ENCODE data around the gene PSD4.

PSD4 gene

DNA sequence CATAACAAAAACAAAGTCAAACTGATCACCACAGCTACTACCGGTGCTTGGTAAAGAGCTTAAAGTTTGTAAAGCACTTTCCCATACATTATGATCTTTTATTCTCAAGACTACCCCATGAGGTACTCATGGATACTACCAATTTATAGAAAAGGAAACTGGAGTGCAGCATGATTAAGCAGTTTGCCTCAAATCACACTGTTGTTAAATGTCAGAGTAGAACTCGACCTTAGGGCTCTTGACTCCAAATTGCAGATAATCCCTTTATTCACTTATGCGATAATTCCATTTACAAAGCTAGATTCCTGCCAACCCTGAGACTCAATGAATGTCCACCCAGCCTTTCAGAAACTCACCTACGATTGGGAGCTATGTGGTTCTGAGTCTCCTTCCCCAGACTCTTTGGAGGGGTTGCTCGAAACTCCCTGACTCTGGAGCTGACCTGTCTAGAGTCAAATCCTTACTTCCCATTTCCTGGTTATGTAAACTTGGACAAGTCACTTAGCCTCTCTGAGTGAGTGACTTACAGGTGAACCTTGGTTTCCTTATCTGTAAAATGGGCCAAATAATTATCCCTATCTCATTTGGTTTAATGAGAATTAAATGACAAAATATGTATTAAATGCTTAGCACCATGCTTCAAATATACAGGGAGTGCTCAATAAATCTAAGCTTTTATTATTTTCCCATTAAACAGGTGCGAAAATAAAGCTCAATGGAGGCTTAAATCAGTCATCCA, 47.4 kb downstream of the PSD4 start:
- TF ChIP-seq TAF1 (IDR thresholded peaks at IDR 0.05; ENCODE audit: borderline replicate concordance, insufficient read depth, low read length) (no peak), SIN3A (IDR thresholded peaks at IDR 0.05; ENCODE audit: borderline replicate concordance, insufficient read depth, low read length) (no peak), FOXP2 (optimal IDR thresholded peaks at IDR 0.05; ENCODE audit: borderline replicate concordance, extremely low read depth, extremely low read length, insufficient read depth) (no peak), POLR2AphosphoS5 (IDR thresholded peaks at IDR 0.05; ENCODE audit: low read depth, low read length) (no peak)
- TF ChIP-seq, protein P1, sequence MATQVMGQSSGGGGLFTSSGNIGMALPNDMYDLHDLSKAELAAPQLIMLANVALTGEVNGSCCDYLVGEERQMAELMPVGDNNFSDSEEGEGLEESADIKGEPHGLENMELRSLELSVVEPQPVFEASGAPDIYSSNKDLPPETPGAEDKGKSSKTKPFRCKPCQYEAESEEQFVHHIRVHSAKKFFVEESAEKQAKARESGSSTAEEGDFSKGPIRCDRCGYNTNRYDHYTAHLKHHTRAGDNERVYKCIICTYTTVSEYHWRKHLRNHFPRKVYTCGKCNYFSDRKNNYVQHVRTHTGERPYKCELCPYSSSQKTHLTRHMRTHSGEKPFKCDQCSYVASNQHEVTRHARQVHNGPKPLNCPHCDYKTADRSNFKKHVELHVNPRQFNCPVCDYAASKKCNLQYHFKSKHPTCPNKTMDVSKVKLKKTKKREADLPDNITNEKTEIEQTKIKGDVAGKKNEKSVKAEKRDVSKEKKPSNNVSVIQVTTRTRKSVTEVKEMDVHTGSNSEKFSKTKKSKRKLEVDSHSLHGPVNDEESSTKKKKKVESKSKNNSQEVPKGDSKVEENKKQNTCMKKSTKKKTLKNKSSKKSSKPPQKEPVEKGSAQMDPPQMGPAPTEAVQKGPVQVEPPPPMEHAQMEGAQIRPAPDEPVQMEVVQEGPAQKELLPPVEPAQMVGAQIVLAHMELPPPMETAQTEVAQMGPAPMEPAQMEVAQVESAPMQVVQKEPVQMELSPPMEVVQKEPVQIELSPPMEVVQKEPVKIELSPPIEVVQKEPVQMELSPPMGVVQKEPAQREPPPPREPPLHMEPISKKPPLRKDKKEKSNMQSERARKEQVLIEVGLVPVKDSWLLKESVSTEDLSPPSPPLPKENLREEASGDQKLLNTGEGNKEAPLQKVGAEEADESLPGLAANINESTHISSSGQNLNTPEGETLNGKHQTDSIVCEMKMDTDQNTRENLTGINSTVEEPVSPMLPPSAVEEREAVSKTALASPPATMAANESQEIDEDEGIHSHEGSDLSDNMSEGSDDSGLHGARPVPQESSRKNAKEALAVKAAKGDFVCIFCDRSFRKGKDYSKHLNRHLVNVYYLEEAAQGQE (IDR thresholded peaks at IDR 0.05; ENCODE audit: insufficient read depth in 1 of 2, low read depth in 2 of 2, low read length in 2 of 2) = no peak

- TF ChIP-seq TAF1 (IDR thresholded peaks at IDR 0.05; ENCODE audit: borderline replicate concordance, insufficient read depth, low read length) = no peak
- TF ChIP-seq FOXP2 (optimal IDR thresholded peaks at IDR 0.05; ENCODE audit: borderline replicate concordance, extremely low read depth, extremely low read length, insufficient read depth) = no peak
- TF ChIP-seq, protein P1 (IDR thresholded peaks at IDR 0.05; ENCODE audit: insufficient read depth in 1 of 2, low read depth in 2 of 2, low read length in 2 of 2) = no peak
- no peak for TF ChIP-seq SIN3A (IDR thresholded peaks at IDR 0.05; ENCODE audit: borderline replicate concordance, insufficient read depth, low read length)
- TF ChIP-seq POLR2AphosphoS5 (IDR thresholded peaks at IDR 0.05; ENCODE audit: low read depth, low read length) = no peak
Measured at GRCh38 chr2:113221846-113222245, 48.1 kb downstream of the PSD4 start.

DNA sequence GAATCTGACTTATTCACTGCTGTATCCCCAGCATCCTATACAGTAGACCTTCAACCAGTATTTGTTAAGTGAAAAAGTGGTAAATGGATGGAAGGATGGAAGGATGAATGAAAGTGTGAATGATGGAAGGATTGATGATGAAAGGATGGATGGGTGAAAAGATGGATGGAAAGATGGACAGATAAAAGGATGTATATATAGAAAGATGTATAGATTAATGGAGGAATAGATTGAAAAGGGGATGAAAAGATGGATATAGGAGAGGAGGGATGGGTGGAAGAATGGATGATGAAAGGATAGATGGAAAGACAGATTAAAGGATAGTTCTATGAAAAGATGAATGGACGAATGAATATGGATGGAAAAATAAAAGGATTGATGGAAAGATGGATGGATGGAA, 50.0 kb downstream of the PSD4 start:
- TF ChIP-seq FOXP2 (optimal IDR thresholded peaks at IDR 0.05; ENCODE audit: borderline replicate concordance, extremely low read depth, extremely low read length, insufficient read depth) (no peak), SIN3A (IDR thresholded peaks at IDR 0.05; ENCODE audit: borderline replicate concordance, insufficient read depth, low read length) (no peak), POLR2AphosphoS5 (IDR thresholded peaks at IDR 0.05; ENCODE audit: low read depth, low read length) (no peak), TAF1 (IDR thresholded peaks at IDR 0.05; ENCODE audit: borderline replicate concordance, insufficient read depth, low read length) (no peak)
- TF ChIP-seq, protein P1 (IDR thresholded peaks at IDR 0.05; ENCODE audit: insufficient read depth in 1 of 2, low read depth in 2 of 2, low read length in 2 of 2) = no peak

DNA sequence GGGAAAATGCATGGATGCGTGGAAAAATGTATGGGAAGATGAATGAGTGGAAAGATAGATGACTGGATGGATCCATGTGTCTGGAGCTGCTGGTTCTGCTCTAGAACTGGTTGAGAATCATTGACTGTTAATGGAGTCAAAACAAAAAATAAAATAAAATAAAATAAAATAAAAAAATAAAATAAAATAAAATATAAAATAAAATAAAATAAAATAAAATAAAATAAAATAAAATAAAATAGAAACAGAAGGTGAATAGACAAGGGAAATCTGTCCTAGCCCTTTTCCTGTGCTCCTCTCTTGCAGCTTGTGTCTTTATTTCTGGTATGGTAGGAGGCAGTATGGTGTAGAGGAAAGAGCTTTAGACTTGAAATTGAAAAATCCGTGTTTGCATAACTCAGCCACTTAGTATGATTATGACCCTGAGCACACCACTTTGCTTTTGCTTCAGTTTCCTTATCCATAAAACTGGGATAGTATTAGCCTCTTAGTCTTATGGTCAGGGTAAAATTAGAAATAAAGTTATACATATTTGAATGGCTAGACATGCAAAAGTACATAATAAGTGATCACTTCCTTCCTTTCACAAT, 51.0 kb downstream of the PSD4 start:
- TF ChIP-seq FOXP2 (optimal IDR thresholded peaks at IDR 0.05; ENCODE audit: borderline replicate concordance, extremely low read depth, extremely low read length, insufficient read depth) = no peak

DNA sequence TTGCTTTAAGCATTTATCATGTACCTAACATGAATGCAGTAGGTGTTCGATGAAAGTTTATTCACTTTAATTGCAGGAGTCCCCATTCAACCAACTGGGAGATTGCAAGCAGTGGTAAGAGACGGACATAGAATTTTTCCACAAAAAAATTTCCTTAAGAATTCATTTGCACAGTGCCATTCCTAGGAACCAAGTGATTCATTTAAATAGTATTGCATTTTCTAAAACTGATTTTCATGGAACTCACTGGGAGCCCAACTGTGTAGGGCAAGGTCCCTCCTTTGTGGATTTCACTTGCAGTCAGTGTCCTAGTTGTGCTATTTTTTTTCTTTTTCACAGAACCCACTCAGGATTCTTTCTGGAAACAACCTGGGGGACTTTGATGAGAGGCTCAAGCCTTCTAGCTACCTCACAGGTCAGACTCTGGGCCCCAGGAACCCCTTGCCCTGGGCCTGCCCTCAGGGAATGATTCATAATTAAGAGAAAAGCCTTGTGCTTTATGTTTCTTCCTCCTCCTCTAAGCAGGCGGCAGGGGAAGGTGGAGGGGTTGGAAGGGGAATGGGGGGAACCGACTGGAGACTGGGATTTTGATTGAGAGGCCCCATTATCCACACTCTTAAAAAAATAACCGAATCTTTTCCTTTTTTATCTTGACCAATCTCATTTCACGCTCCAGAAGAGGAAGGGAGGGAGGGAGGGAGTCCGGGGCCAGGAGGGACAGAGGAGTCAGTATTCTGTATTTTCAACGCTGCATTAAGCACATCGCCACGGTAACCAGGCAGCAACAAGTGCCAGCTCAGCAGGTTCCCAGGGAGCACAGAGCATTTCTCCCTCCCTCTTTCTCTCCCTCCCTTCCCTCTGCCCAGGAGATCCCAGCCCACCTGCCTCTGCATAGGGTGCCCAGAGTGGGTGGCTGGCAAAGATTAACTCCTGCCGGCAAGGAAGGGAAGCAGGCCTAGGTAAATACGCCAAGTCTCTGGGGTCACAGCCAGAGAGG, 51.8 kb downstream of the PSD4 start:
- TF ChIP-seq, protein P1 (IDR thresholded peaks at IDR 0.05; ENCODE audit: insufficient read depth in 1 of 2, low read depth in 2 of 2, low read length in 2 of 2) = no peak
- TF ChIP-seq SIN3A (IDR thresholded peaks at IDR 0.05; ENCODE audit: borderline replicate concordance, insufficient read depth, low read length) (no peak), TAF1 (IDR thresholded peaks at IDR 0.05; ENCODE audit: borderline replicate concordance, insufficient read depth, low read length) (no peak), POLR2AphosphoS5 (IDR thresholded peaks at IDR 0.05; ENCODE audit: low read depth, low read length) (no peak), FOXP2 (optimal IDR thresholded peaks at IDR 0.05; ENCODE audit: borderline replicate concordance, extremely low read depth, extremely low read length, insufficient read depth) (no peak)
